Loucy (cell line): Measurements from ENCODE around the gene GNA15.
"Not testable (repeated sequence)": the region's sequence is repeated elsewhere in the genome, so short reads cannot be mapped to it uniquely, and the experiment has no call there.

ENCODE experiments used
- H2AFZ ChIP-seq: fragments of 200-600 bp; sonication (generic); 2 replicates; pipeline ENCODE4 v1.6.0; 2016; ENCODE audit warnings: antibody characterized with exemption, mild to moderate bottlenecking, low read length, moderate library complexity
- H3F3A ChIP-seq: fragments of 200-600 bp; 2 replicates; pipeline ENCODE4 v1.6.0; 2016; ENCODE audit warnings: antibody characterized with exemption, low read depth, mild to moderate bottlenecking
- H3K27me3 ChIP-seq: fragments of 200-600 bp; sonication (generic); 2 replicates; pipeline ENCODE4 v1.6.1; 2014; ENCODE audit warnings: low read length, mild to moderate bottlenecking; ENCODE audit not compliant: insufficient read depth, poor library complexity, severe bottlenecking
- H3K36me3 ChIP-seq: fragments of 200-600 bp; sonication (generic); 2 replicates; pipeline ENCODE4 v1.6.1; 2016; ENCODE audit warnings: low read length; ENCODE audit not compliant: insufficient read depth
- H3K4me1 ChIP-seq: fragments of 200-600 bp; sonication (generic); 2 replicates; pipeline ENCODE4 v1.5.1; 2014; ENCODE audit warnings: low read length, mild to moderate bottlenecking; ENCODE audit not compliant: insufficient read depth, poor library complexity, severe bottlenecking
- H3K4me2 ChIP-seq: fragments of 200-600 bp; sonication (generic); 2 replicates; pipeline ENCODE4 v1.6.0; 2014; ENCODE audit warnings: antibody characterized with exemption, low read length, low read depth, mild to moderate bottlenecking; ENCODE audit not compliant: poor library complexity, severe bottlenecking
- H3K4me3 ChIP-seq: fragments of 200-600 bp; sonication (generic); 2 replicates; pipeline ENCODE4 v1.5.1; 2014; ENCODE audit warnings: low read length, mild to moderate bottlenecking, mixed read lengths; ENCODE audit not compliant: poor library complexity, severe bottlenecking
- H3K79me2 ChIP-seq: fragments of 200-600 bp; sonication (generic); 2 replicates; pipeline ENCODE4 v1.6.1; 2014; ENCODE audit warnings: low read length; ENCODE audit not compliant: insufficient read depth
- H3K9ac ChIP-seq: fragments of 200-600 bp; sonication (generic); 2 replicates; pipeline ENCODE4 v1.6.0; 2014; ENCODE audit warnings: mild to moderate bottlenecking, low read depth, low read length, moderate library complexity; ENCODE audit not compliant: poor library complexity, severe bottlenecking
- H3K9me2 ChIP-seq: fragments of 200-600 bp; sonication (generic); replicated peaks from 2 replicates; pipeline ENCODE4 v1.6.1; 2016; ENCODE audit warnings: low read depth, low read length, mixed read lengths
- H3K9me3 ChIP-seq: fragments of 200-600 bp; sonication (generic); 2 replicates; pipeline ENCODE4 v1.6.1; 2014; ENCODE audit warnings: mild to moderate bottlenecking, antibody characterized with exemption, low read length, low read depth; ENCODE audit not compliant: insufficient read depth
- H4K20me1 ChIP-seq: fragments of 200-600 bp; sonication (generic); 2 replicates; pipeline ENCODE4 v1.6.0; 2014; ENCODE audit warnings: antibody characterized with exemption, low read length, mild to moderate bottlenecking; ENCODE audit not compliant: insufficient read depth, poor library complexity, severe bottlenecking
- EZH2phosphoT487 ChIP-seq: fragments of 200-600 bp; IDR thresholded peaks from 2 replicates; pipeline ENCODE4 v1.6.1; 2018; ENCODE audit warnings: antibody characterized with exemption, mild to moderate bottlenecking, moderate library complexity, borderline replicate concordance
- TF ChIP-seq, protein P1 (sequence below): fragments of 200-600 bp; sonication (generic); conservative IDR thresholded peaks from 2 replicates; pipeline ENCODE4 v1.5.1; 2014; ENCODE audit warnings: mild to moderate bottlenecking, antibody characterized with exemption, low read length

Gene GNA15

DNA sequence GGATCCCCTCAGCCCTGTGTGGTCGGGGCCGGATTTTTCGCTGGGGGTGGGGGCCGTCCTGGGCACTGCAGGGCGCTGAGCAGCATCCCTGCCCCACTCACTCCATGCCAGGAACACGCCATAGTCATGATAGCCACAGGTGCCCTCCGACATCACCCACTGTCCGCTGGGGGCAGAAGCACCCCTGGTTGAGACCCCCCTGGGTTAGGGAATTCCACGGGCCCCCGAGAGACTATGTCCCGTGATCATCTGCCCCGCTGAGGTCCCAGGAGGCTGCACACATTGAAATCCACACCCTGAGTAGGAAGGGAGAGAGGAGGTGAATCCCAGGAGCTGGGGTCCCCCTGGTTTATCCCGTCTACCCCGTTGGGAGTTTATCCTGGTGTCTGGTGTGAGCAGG, 66.1 kb downstream of the GNA15 start:
- no peaks in the 10 kb centered on the region for H3K36me3 ChIP-seq
- no peaks in the 10 kb centered on the region for H3K4me1 ChIP-seq

DNA sequence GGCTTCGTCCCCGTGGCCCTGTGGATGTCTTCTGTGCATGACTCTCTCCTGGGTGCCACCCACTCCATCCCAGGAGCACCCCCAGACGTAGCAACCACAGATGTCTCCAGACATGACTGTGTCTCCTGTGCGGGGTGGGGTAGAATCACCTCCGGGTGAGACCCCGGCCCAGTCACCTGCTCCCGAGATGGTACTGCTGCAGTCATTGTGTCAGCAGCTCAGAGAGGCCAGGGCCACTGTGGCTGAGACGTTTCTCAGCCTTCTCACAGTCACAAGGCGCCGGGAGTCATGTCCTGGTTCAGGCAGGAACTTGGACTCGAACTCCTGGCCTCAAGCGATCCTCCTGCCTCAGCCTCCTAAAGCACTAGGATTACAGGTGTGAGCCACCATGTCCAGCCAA, 66.5 kb downstream of the GNA15 start:
- TF ChIP-seq, protein P1, sequence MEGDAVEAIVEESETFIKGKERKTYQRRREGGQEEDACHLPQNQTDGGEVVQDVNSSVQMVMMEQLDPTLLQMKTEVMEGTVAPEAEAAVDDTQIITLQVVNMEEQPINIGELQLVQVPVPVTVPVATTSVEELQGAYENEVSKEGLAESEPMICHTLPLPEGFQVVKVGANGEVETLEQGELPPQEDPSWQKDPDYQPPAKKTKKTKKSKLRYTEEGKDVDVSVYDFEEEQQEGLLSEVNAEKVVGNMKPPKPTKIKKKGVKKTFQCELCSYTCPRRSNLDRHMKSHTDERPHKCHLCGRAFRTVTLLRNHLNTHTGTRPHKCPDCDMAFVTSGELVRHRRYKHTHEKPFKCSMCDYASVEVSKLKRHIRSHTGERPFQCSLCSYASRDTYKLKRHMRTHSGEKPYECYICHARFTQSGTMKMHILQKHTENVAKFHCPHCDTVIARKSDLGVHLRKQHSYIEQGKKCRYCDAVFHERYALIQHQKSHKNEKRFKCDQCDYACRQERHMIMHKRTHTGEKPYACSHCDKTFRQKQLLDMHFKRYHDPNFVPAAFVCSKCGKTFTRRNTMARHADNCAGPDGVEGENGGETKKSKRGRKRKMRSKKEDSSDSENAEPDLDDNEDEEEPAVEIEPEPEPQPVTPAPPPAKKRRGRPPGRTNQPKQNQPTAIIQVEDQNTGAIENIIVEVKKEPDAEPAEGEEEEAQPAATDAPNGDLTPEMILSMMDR: no peak
- TF ChIP-seq EZH2phosphoT487: no peak
- no peaks in the 10 kb centered on the region for H3K4me1 ChIP-seq
- H3K4me2 ChIP-seq: no peak overlapping the region
- H3K4me3 ChIP-seq: no peak overlapping the region
- no peaks in the 10 kb centered on the region for H4K20me1 ChIP-seq
- H3K9me2 ChIP-seq: no peaks in the 10 kb centered on the region
- no peaks in the 10 kb centered on the region for H3F3A ChIP-seq
- H3K27me3 ChIP-seq: no peaks in the 10 kb centered on the region
- H3K36me3 ChIP-seq: no peaks in the 10 kb centered on the region
- H3K79me2 ChIP-seq: no peaks in the 10 kb centered on the region
- no peak overlapping the region for H2AFZ ChIP-seq
- no peak overlapping the region for H3K9ac ChIP-seq
- H3K9me3 ChIP-seq: no peaks in the 10 kb centered on the region

More for the DNA sequence above, 66.1 kb downstream of the GNA15 start:
- Histone ChIP-seq H3K9me3 (no peaks in the 10 kb centered on the region), H3K4me2 (no peak overlapping the region), H3K9ac (no peak overlapping the region), H3K27me3 (no peaks in the 10 kb centered on the region), H4K20me1 (no peaks in the 10 kb centered on the region), H2AFZ (no peak overlapping the region), H3K79me2 (no peaks in the 10 kb centered on the region), H3K4me3 (no peak overlapping the region), H3K9me2 (no peaks in the 10 kb centered on the region), H3F3A (no peaks in the 10 kb centered on the region)
- no peak for TF ChIP-seq EZH2phosphoT487
- TF ChIP-seq, protein P1: no peak

DNA sequence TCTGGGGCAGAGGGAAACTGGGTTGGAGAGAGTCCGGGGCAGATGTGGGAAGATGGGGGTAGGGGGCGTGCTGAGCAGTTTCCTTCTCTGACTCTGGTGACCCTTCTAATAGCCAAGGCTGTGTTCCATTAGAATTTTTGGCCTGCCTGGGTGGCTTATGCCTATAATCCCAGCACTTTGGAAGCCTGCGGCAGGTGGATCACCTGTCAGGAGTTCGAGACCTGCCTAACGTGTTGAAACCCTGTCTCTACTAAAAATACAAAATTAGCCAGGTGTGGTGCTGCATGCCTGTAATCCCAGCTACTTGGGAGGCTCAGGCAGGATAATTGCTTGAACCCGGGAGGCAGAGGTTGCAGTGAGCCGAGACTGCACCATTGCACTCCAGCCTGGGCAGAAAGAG, 67.1 kb downstream of the GNA15 start:
- not testable (repeated sequence) for H4K20me1 ChIP-seq, H3K4me2 ChIP-seq, H3K27me3 ChIP-seq, H3K9me2 ChIP-seq, H3K4me3 ChIP-seq, H3K9me3 ChIP-seq, H3K9ac ChIP-seq, H3F3A ChIP-seq, H3K36me3 ChIP-seq, H2AFZ ChIP-seq, H3K79me2 ChIP-seq, H3K4me1 ChIP-seq

DNA sequence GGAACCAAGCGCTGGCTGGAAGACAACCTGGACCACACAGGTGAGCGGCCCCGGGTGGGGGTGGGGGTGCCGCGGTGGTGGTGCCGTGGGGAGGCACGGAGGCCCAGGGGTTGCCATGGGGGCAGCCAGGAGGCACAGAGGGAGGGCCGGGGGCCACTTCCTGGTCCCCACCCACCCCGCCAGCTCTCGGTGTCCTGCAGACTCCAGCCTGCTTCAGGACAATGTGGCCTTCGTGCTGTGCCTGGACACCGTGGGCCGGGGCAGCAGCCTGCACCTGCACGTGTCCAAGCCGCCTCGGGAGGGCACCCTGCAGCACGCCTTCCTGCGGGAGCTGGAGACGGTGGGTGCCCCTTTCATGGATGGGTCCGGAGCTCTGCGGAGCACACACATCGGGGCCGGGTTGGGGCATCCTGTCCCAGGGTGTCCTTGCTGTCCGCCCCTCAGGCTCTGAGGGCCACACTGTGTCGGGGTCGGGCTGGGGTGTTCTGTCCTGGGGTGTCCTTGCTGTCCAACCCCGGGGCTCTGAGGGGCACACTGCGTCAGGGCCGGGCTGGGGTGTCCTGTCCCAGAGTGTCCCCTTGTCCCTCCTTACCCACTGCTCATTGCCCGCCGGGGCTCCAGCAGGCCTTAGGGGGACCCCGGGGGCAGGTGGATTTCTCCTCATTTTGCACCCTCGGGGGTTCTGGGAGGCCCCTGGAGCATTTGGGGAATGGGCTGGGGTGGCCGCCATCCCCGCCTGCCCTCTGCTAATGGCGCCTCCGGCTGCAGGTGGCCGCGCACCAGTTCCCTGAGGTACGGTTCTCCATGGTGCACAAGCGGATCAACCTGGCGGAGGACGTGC, 68.2 kb downstream of the GNA15 start:
- no peak overlapping the region for H2AFZ ChIP-seq
- H3K9me2 ChIP-seq: no peaks in the 10 kb centered on the region
- no peak overlapping the region for H3K4me3 ChIP-seq
- H4K20me1 ChIP-seq: no peaks in the 10 kb centered on the region
- H3K9ac ChIP-seq: no peak overlapping the region
- no peaks in the 10 kb centered on the region for H3F3A ChIP-seq
- H3K36me3 ChIP-seq: no peaks in the 10 kb centered on the region
- no peaks in the 10 kb centered on the region for H3K79me2 ChIP-seq
- TF ChIP-seq, protein P1: no peak
- TF ChIP-seq EZH2phosphoT487: no peak
- H3K4me1 ChIP-seq: no peaks in the 10 kb centered on the region
- no peaks in the 10 kb centered on the region for H3K27me3 ChIP-seq
- no peaks in the 10 kb centered on the region for H3K9me3 ChIP-seq
- H3K4me2 ChIP-seq: no peak overlapping the region
